T-helper 2 cell (primary cell): ENCODE measurements around the gene ABCC12.

Source experiments
- DNase-seq, 5 experiments: peaks; one replicate each; pipeline versions ENCODE4 v3.0.0 to v3.0.0-alpha.2; 2012 to 2022

ABCC12 gene

GRCh38 chr16:48131201-48131935, 24.4 kb downstream of the ABCC12 start:
- DNase-seq: no peak

DNA sequence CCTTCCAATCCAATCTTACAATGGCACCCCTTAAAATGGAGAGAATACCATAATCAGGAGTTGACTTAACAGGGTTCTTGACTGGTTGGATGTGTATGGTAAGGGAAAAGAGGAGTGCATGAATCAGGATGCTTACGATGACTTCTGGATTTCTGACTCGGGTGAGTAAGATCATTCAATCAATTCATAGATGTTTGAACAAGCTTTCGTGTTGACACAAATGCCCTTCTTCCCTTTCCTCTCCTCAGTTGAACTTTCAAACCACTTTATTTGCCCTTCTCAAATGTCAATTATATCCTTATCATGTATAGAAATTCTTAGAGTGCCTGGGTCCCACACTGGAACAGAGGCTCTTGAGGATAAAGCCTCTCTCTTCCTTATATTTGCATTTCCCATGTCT, 25.9 kb downstream of the ABCC12 start:
- no peak for DNase-seq

GRCh38 chr16:48128769-48129168, 27.0 kb downstream of the ABCC12 start:
- DNase-seq: no peak

DNA sequence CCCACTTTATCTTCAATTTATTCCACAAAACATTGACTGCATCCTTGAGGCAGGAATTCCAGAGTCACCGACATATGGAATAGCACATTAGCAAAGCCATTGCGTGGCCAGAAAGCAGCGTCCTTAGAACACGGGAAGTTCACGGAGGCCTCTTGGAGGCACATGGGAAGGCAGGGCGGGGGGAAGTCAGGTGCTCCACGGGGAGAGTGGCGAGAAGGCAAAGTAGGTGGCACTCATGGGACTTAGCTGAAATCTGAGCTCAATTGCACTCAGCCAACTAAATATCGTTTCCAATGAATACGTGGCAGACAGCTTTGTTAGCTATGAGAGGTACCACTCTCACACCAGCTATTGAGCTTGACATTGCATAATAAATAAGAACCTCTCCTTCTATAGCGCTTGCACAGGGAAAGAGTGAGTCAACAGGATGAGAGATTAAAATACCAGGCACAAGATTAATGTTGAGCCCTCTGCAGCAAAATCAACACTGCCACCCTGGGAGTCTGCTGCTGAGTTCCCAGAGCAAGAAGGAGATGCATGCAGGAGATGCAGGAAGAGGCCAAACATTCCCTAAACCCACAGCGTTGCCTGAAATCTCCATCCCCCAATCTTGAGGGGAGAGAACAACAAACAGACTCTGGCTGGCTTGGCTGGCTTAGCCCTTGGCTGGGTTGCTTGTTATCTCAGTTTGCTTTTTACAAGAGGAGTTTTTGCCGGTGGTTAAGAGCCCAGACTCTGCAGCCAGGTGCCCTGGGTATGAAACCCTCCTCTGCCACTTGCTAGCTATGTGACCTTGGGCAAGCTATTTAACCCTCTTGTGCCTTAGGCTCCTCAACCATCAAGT, 28.8 kb downstream of the ABCC12 start:
- no peak for DNase-seq

- DNase-seq: no peak
Measured at GRCh38 chr16:48125888-48126287, 29.9 kb downstream of the ABCC12 start.

GRCh38 chr16:48124266-48124665, 31.5 kb downstream of the ABCC12 start:
- no peak for DNase-seq

DNA sequence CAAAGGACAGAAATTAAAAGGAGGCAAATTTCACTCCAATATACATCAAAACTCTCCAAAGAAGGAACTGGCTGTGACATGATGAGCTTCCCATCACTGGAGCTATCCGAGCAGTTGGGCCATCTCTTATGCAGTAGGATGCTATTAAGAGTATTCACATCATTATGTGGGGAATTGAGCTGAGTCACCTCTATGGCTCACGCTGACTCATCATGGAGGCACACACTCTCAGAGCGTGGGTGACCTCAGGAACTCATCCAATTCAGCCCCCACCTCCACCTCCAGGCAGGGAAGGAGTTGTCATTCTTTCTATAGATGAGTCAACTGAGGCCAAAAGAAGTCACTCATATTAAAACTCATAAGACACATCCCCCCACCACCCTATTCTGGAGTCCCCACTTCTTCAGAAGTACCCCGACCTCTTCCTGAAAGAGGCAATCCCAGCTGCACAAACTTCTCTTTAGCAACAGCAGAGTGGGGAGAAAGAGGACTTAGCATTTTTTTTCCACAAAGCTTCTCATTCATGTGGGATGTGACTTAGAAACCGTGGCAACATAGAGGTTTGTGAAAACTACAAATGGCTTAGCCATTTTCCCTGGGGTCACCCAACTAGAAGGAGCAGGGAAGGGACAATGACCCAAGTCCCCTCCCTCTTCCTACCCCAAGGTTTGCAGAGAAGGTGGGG, 32.5 kb downstream of the ABCC12 start:
- DNase-seq: peak in 2 of 5 experiments; percentile 42 to 48

GRCh38 chr16:48121276-48121675, 34.5 kb downstream of the ABCC12 start:
- no peak for DNase-seq

- DNase-seq: no peak
Measured at GRCh38 chr16:48118841-48119240, 37.0 kb downstream of the ABCC12 start.

DNA sequence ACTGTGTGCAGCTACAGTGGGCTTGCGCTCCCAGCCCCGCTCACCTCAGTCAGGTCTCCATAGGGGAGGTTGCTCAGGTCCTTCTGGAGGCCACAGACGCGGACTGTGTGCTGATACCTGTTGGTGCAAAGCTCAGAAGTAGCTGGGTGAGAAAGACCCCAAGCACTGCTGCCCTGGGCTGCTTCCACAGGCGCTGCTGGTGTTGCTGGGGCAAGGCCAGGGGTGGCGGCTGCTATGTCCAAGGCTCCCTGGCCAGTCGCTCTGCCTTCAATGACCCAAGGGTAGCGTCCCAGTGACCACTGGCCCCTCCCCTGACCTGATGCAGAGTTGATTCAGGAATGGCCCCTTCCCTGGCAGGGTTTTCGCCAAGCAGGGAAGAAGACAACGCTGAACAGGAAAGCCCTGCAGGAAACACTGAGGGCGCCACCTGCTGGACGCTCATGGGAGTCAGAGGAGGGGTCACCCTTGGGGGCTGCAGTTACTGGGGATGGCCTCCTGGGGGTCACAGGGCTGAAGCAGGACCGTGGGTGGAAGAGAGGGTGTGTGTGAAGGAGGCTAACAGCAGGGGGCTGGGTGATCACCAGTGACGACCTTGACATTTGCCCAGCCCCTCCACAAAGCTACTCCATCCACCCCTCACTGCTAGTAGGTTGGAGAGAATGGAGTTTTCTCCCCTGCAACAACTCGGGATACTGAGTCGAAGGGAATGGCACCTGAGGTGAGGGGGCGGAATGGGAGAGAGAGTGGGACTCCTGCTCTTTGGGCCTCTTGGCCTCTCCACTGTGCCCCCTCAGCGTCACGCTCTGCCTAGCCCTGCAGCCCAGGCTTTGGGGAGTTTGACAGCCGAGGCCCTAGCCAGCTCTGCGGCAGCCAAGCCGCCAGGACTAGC, 38.3 kb downstream of the ABCC12 start:
- DNase-seq: peak; percentile 17 to 56 (median 37)

DNA sequence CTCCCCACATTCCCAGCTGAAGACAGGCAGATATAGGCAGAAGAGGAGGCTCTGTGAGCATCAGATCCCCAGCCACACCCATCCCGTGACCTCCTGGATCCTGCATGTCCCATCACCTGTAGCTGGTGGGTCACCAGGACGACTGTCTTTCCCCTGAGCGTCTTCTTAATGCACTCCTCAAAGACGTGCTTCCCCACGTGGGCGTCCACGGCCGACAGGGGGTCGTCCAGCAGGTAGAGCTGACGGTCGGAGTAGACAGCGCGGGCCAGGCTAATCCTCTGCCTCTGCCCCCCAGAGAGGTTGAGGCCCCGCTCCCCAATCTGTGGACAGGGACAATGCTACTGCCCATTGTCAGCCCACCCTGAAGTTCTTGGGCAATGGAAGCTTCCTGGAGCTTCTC, 40.5 kb downstream of the ABCC12 start:
- no peak for DNase-seq

- no peak for DNase-seq
Measured at GRCh38 chr16:48114410-48114809, 41.4 kb downstream of the ABCC12 start.

- DNase-seq: no peak
Measured at GRCh38 chr16:48113471-48113870, 42.3 kb downstream of the ABCC12 start.

- no peak for DNase-seq
Measured at GRCh38 chr16:48113001-48113400, 42.8 kb downstream of the ABCC12 start.

GRCh38 chr16:48112600-48112999, 43.2 kb downstream of the ABCC12 start:
- DNase-seq: no peak

GRCh38 chr16:48110982-48111381, 44.8 kb downstream of the ABCC12 start:
- no peak for DNase-seq

GRCh38 chr16:48110000-48110399, 45.8 kb downstream of the ABCC12 start:
- no peak for DNase-seq

DNA sequence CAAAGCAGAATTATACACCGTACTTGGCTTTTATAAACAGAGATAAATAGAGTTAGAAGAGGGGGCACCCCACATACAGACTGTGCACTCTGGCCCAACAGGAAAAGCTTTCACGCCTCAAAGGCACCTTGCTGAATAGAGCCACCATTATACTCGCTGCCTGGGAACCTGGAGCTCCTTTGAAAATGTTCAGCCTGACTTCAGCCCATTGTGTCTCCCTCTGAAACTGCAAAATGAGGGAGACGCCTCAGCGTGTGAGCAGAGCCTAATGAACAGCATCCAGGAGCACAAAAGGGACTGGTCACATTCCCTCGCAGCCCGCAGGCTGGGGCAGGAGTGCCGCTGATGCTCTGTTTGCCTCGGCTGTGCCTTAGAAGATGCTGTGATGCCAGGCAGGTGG, 46.3 kb downstream of the ABCC12 start:
- no peak for DNase-seq

DNA sequence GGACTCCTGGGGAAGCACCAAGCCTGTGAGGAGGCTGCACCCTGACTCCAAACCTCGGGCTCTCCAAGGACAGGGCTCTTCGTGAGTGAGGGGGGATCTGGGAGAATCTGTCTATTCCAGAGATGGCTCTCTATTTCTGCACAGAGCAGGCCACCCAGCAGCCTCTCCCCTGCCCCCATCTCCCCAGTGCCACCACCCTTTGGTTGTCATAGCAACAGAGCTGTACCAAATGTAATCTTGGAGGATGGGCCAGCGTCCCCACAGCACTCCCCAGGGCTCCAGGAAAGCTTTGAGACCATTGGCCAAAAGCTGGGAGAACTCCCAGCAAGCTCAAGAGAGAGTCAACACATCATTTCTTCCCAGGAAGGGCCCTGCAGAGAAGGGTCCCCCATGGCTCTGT, 49.3 kb downstream of the ABCC12 start:
- DNase-seq: no peak
